Measurements from ENCODE around the gene RGS18. TPM values are rescaled to one million over a fixed set of nuclear protein-coding genes. Genes with fewer than 3 reads are reported as not detected.

RGS18 gene, protein sequence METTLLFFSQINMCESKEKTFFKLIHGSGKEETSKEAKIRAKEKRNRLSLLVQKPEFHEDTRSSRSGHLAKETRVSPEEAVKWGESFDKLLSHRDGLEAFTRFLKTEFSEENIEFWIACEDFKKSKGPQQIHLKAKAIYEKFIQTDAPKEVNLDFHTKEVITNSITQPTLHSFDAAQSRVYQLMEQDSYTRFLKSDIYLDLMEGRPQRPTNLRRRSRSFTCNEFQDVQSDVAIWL
- total RNA-seq: under 1 TPM in 1 of 2 experiments, not detected in 1; 0.23 TPM

DNA sequence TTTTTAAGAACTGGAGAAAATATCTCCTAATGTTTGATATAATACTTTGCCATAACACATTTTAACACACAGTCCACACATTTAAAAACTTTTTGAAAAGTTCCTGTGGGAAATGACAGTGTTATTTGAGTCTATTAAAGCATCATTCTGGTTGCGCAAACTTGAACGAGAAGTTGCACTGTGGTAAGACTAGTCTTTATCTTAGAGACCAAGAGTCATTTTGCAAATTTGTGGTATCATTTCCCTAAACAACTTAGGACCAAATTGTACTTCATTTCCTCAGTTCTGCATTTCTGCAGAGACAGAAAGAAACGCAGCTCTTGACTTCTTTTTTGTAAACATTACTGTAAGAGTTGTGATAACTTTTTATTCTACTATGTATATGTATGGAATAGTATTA, at the start of gene RGS18:
TSS of gene RGS18 (plus strand) at position 282 of the 400 bp plus-strand sequence. CDS start 176 bp downstream, outside the sequence.
- Mint-ChIP-seq H3K9me3 (no peaks in the 10 kb centered on the region), H3K36me3 (ENCODE audit: low read depth) (no peaks in the 10 kb centered on the region), H3K4me3 (no peak within 1 kb of the TSS), H3K27me3 (no peaks in the 10 kb centered on the region), H3K27ac (no peak within 1 kb of the TSS), H3K4me1 (ENCODE audit: low read depth) (no peaks in the 10 kb centered on the region)
- no peak for DNase-seq
- TF ChIP-seq, protein P1, sequence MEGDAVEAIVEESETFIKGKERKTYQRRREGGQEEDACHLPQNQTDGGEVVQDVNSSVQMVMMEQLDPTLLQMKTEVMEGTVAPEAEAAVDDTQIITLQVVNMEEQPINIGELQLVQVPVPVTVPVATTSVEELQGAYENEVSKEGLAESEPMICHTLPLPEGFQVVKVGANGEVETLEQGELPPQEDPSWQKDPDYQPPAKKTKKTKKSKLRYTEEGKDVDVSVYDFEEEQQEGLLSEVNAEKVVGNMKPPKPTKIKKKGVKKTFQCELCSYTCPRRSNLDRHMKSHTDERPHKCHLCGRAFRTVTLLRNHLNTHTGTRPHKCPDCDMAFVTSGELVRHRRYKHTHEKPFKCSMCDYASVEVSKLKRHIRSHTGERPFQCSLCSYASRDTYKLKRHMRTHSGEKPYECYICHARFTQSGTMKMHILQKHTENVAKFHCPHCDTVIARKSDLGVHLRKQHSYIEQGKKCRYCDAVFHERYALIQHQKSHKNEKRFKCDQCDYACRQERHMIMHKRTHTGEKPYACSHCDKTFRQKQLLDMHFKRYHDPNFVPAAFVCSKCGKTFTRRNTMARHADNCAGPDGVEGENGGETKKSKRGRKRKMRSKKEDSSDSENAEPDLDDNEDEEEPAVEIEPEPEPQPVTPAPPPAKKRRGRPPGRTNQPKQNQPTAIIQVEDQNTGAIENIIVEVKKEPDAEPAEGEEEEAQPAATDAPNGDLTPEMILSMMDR (IDR thresholded peaks at IDR 0.05): no peak
- intact Hi-C loops (cut with micrococcal nuclease): no loop called here
- ChIA-PET POLR2A (no interaction called here), CTCF (no interaction called here)
- ATAC-seq: no peak

DNA sequence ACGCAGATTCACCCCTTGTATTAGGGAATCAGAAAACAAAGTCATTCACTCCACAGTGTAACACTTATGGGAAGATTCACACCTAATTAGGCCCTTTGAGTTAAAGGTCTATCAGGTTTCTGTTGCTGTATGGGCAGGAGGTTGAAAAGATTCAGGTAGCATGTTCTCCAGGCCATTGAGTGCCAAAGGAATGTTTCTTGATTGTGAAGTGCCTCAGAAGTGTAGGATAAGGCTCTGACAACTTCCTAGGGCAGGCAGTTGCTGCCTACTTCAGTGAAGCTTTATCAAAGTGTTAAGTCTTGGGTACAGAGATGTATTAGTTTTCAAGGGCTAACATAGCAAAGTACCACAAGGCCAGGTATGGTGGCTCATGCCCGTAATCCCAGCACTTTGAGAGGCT, 48.7 kb upstream of the RGS18 start:
- H3K27ac Mint-ChIP-seq: no peak overlapping the region
- TF ChIP-seq, protein P1 (IDR thresholded peaks at IDR 0.05): no peak
- H3K27me3 Mint-ChIP-seq: no peaks in the 10 kb centered on the region
- no peaks in the 10 kb centered on the region for H3K9me3 Mint-ChIP-seq
- DNase-seq (no peak), ATAC-seq (no peak)
- intact Hi-C loops (cut with micrococcal nuclease): no loop called here
- CTCF ChIA-PET: no interaction called here
- no peaks in the 10 kb centered on the region for H3K4me1 Mint-ChIP-seq (ENCODE audit: low read depth)
- H3K36me3 Mint-ChIP-seq (ENCODE audit: low read depth): no peaks in the 10 kb centered on the region
- H3K4me3 Mint-ChIP-seq: no peak overlapping the region
- POLR2A ChIA-PET: no interaction called here

DNA sequence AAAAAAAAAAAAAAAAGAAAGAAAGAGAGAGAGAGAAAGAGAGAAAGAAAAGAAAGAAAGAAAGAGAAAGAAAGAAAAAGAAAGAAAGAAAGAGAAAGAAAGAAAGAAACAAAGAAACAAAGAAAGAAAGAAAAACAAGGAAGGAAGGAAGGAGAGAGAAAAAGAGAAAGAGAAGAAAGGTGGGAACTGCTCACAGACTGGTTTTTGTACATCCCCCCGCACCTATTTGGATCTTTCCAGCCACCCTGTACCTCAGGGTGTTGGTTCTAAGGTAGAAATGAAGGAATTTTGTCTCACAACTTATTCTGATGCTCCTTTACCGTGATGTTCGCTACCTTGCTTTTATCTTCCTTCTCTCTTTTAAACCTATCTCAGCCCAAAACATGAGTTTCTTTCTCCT, 43.3 kb upstream of the RGS18 start:
- peaks cover 2% of the 10 kb centered on the region for H3K9me3 Mint-ChIP-seq
- no peaks in the 10 kb centered on the region for H3K36me3 Mint-ChIP-seq (ENCODE audit: low read depth)
- H3K27me3 Mint-ChIP-seq: no peaks in the 10 kb centered on the region
- H3K27ac Mint-ChIP-seq: no peak overlapping the region
- TF ChIP-seq, protein P1 (IDR thresholded peaks at IDR 0.05): no peak
- H3K4me3 Mint-ChIP-seq: no peak overlapping the region
- DNase-seq (no peak), ATAC-seq (no peak)
- intact Hi-C loops (cut with micrococcal nuclease): no loop called here
- no peaks in the 10 kb centered on the region for H3K4me1 Mint-ChIP-seq (ENCODE audit: low read depth)
- CTCF ChIA-PET: no interaction called here
- POLR2A ChIA-PET: no interaction called here

DNA sequence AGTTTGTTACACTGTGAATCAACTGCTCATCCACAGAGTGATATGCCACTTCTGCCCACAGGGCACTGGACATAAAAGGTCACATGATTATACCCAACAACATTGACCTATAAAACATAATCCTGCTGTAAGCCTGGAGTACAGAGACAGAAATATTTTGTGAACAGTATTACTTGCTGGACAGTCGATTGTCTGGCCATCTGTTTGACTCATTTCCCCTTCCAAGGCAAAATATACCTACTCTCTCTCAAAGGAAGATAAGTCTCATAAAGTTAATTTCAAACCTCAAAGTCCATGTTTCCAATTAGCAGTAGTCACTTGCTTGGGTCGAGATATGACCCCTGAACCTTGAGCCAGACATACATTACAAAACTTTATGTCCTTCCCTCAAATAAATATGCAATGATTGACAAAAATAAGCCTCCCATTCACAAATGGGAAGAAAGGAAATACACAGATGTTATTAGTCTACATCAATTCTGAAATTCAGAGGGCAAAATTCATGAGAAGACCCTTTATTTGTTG, 39.3 kb upstream of the RGS18 start:
- ChIA-PET CTCF (no interaction called here), POLR2A (no interaction called here)
- TF ChIP-seq, protein P1 (IDR thresholded peaks at IDR 0.05): no peak
- H3K27me3 Mint-ChIP-seq: no peaks in the 10 kb centered on the region
- H3K36me3 Mint-ChIP-seq (ENCODE audit: low read depth): no peaks in the 10 kb centered on the region
- ATAC-seq (no peak), DNase-seq (no peak)
- peaks cover 2% of the 10 kb centered on the region for H3K9me3 Mint-ChIP-seq
- no peak overlapping the region for H3K4me3 Mint-ChIP-seq
- H3K27ac Mint-ChIP-seq: no peak overlapping the region
- intact Hi-C loops (cut with micrococcal nuclease): no loop called here
- no peaks in the 10 kb centered on the region for H3K4me1 Mint-ChIP-seq (ENCODE audit: low read depth)

DNA sequence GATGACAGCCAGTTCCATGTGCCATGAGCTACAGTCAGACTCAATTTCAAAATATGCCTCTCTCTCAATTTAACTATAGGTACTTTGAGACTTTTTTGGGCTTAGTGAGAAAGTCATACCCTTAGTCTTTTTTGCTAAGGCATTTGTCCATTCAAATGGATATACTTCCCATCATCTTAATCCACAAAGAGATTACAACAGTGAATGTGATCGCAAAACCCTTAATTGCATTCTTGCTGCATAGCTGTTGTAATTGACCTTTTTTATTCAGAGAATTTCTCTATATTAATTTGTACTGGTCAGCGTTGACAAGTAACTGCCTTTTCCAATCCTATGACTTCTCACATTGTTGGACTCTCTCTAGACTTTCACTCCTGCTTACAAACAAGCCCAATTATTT, 38.6 kb upstream of the RGS18 start:
- no peaks in the 10 kb centered on the region for H3K4me1 Mint-ChIP-seq (ENCODE audit: low read depth)
- H3K4me3 Mint-ChIP-seq: no peak overlapping the region
- H3K27me3 Mint-ChIP-seq: no peaks in the 10 kb centered on the region
- DNase-seq (no peak), ATAC-seq (no peak)
- TF ChIP-seq, protein P1 (IDR thresholded peaks at IDR 0.05): no peak
- peaks cover 2% of the 10 kb centered on the region for H3K9me3 Mint-ChIP-seq
- CTCF ChIA-PET: no interaction called here
- POLR2A ChIA-PET: no interaction called here
- no peaks in the 10 kb centered on the region for H3K36me3 Mint-ChIP-seq (ENCODE audit: low read depth)
- intact Hi-C loops (cut with micrococcal nuclease): no loop called here
- H3K27ac Mint-ChIP-seq: no peak overlapping the region

All from activated CD8-positive, alpha-beta T cell treated with anti-CD3 and anti-CD28 coated beads for 36 hours (primary cell).